Measurements from ENCODE around the gene INHBC. TPM values are rescaled to one million over a fixed set of nuclear protein-coding genes. Genes with fewer than 3 reads are reported as not detected.
"Not testable (repeated sequence)": the region's sequence is repeated elsewhere in the genome, so short reads cannot be mapped to it uniquely, and the experiment has no call there.

The INHBC gene
- total RNA-seq, 2 donors from 2014 or later: not detected

DNA sequence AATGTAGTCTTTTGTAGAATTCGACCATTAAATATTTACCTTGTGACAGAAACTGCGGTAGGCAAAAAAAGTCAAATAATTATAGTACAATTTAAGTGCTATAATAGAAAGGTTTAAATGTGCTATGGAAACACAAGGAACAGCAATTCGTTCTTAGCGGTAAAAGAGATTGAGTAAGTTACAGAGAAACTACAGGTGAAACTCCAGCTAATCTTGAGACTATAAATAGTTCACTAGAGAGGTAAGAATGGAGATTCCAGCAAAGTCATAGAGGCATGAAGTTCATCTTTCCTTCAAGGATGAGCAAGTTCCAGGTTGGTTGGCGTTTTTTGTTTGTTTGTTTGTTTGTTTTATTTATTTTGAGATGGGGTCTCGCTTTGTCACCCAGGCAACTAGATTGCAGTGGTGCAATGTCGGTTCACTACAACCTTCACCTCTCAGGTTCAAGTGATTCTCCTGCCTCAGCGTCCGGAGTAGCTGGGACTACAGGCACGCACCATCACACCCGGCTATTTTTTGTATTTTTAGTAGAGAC is 2.9 kb upstream of the INHBC start:
- Mint-ChIP-seq H3K27me3 (ENCODE audit: low read depth) (no peaks in the 10 kb centered on the region), H3K4me3 (peak overlapping the region; percentile 94 to 97), H3K27ac (peak overlapping the region; percentile 99), H3K4me1 (ENCODE audit: low read depth) (peaks cover 43% of the 10 kb centered on the region), H3K9me3 (no peaks in the 10 kb centered on the region), H3K36me3 (ENCODE audit: insufficient read depth in 2 of 2) (no peaks in the 10 kb centered on the region)
- ATAC-seq (replicated peaks in 1 of 2): no peak
- no peak for DNase-seq

DNA sequence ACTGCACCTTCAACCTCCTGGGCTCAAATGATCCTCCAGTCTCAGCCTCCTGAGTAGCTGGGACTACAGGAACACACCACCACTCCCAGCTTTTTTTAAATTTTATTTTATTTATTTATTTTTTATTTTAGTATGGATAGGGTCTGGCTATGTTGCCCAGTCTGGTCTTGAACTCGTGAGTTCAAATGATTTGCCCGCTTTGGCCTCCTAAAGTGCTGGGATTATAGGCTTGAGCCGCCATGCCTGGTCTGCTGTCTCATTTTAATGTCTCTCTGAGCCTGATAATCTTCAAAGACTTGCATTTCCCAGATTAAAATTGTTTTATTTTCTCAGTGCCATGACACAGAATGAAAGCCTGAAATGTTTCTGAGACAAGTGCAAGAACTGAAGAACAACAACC is 1.2 kb upstream of the INHBC start:
- H3K27me3 Mint-ChIP-seq (ENCODE audit: low read depth): no peaks in the 10 kb centered on the region
- H3K4me1 Mint-ChIP-seq (ENCODE audit: low read depth): peaks cover 34% of the 10 kb centered on the region
- H3K9me3 Mint-ChIP-seq: no peaks in the 10 kb centered on the region
- no peaks in the 10 kb centered on the region for H3K36me3 Mint-ChIP-seq (ENCODE audit: insufficient read depth in 2 of 2)
- DNase-seq: no peak
- no peak overlapping the region for H3K4me3 Mint-ChIP-seq
- no peak for ATAC-seq (replicated peaks in 1 of 2)
- H3K27ac Mint-ChIP-seq: no peak overlapping the region

GRCh38 chr12:57435293-57435692 is 709 bp downstream of the INHBC start:
- Mint-ChIP-seq H3K4me3 (peak overlapping the region; percentile 52 to 70), H3K36me3 (ENCODE audit: insufficient read depth in 2 of 2) (no peaks in the 10 kb centered on the region), H3K9me3 (no peaks in the 10 kb centered on the region), H3K27ac (peak overlapping the region; percentile 61), H3K4me1 (ENCODE audit: low read depth) (peaks cover 22% of the 10 kb centered on the region), H3K27me3 (ENCODE audit: low read depth) (no peaks in the 10 kb centered on the region)
- DNase-seq (no peak), ATAC-seq (replicated peaks in 1 of 2) (peak in 1 of 2 donors; percentile 14)

DNA sequence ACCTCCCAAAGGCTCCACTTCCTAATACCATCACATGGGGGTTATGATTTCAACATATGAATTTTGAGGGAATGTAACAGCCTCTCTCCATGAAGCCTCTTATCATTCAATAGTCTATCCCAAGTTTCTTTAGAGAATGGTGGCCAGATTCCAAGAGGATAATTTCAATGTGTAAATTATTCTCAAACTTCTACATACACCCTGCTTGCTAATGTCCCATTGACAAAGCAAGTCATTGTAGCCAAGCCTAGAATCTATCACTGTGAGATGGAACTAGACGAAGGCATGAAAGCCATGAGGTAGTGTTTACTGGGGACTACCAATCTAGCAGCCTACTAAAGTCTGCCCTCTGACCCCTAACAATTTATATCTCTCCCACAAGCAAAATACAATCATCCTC is 3.8 kb downstream of the INHBC start:
- Mint-ChIP-seq H3K27ac (no peak overlapping the region), H3K4me3 (no peak overlapping the region), H3K36me3 (ENCODE audit: insufficient read depth in 2 of 2) (peaks cover 2 to 9% of the 10 kb centered on the region in 2 donors), H3K27me3 (ENCODE audit: low read depth) (peaks cover 7% of the 10 kb centered on the region), H3K9me3 (peaks cover 2 to 5% of the 10 kb centered on the region in 2 donors), H3K4me1 (ENCODE audit: low read depth) (peaks cover 7% of the 10 kb centered on the region)
- no peak for ATAC-seq (replicated peaks in 1 of 2)
- DNase-seq: no peak

- ATAC-seq (replicated peaks in 1 of 2) (no peak), DNase-seq (no peak)
- peaks cover 2 to 5% of the 10 kb centered on the region in 2 donors for H3K9me3 Mint-ChIP-seq
- H3K36me3 Mint-ChIP-seq (ENCODE audit: insufficient read depth in 2 of 2): peaks cover 2 to 9% of the 10 kb centered on the region in 2 donors
- H3K4me1 Mint-ChIP-seq (ENCODE audit: low read depth): peaks cover 7% of the 10 kb centered on the region
- peaks cover 7% of the 10 kb centered on the region for H3K27me3 Mint-ChIP-seq (ENCODE audit: low read depth)
- H3K27ac Mint-ChIP-seq: no peak overlapping the region
- H3K4me3 Mint-ChIP-seq: no peak overlapping the region
Observed at GRCh38 chr12:57439762-57440266, 5.2 kb downstream of the INHBC start.

GRCh38 chr12:57441393-57441792 is 6.8 kb downstream of the INHBC start:
- H3K4me1 Mint-ChIP-seq (ENCODE audit: low read depth); H3K27ac Mint-ChIP-seq; ATAC-seq (replicated peaks in 1 of 2); H3K9me3 Mint-ChIP-seq; DNase-seq; H3K27me3 Mint-ChIP-seq (ENCODE audit: low read depth); H3K4me3 Mint-ChIP-seq; H3K36me3 Mint-ChIP-seq (ENCODE audit: insufficient read depth in 2 of 2): not testable (repeated sequence)

DNA sequence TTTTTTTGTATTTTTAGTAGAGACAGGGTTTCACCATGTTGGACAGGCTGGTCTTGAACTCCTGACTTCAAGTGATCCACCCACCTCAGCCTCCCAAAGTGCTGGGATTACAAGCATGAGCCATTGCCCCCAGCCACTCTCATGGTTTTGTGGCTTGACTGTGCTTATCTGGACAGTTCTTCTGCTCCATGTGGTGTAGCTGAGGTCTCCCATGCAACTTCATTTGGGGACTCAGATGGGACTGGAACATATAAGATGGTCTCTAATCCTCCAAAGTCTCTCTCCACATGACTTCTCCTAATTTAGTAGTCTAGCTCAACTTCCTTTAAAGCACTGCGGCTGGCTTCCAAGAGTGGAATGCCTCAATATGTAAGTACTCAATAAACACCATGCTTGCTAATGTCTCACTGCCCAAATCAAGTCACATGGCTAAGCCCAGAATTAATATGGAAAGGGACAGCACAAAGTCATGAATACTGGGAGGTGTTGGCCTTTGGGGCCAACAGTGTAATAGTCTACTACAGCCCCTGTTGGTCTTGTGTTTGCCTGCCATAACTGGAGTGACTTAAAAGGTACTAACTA is 7.4 kb downstream of the INHBC start:
- H3K36me3 Mint-ChIP-seq (ENCODE audit: insufficient read depth in 2 of 2): peaks cover 2 to 9% of the 10 kb centered on the region in 2 donors
- peaks cover 7% of the 10 kb centered on the region for H3K27me3 Mint-ChIP-seq (ENCODE audit: low read depth)
- peaks cover 2 to 5% of the 10 kb centered on the region in 2 donors for H3K9me3 Mint-ChIP-seq

GRCh38 chr12:57444337-57444736 is 9.8 kb downstream of the INHBC start:
- not testable (repeated sequence) for DNase-seq; H3K27me3 Mint-ChIP-seq (ENCODE audit: low read depth); H3K27ac Mint-ChIP-seq; H3K36me3 Mint-ChIP-seq (ENCODE audit: insufficient read depth in 2 of 2); H3K4me1 Mint-ChIP-seq (ENCODE audit: low read depth); ATAC-seq (replicated peaks in 1 of 2); H3K4me3 Mint-ChIP-seq; H3K9me3 Mint-ChIP-seq

More for the DNA sequence above, 7.4 kb downstream of the INHBC start:
- Mint-ChIP-seq H3K4me3 (no peak overlapping the region), H3K4me1 (ENCODE audit: low read depth) (no peaks in the 10 kb centered on the region), H3K27ac (no peak overlapping the region)
- no peak for ATAC-seq (replicated peaks in 1 of 2)
- no peak for DNase-seq

DNA sequence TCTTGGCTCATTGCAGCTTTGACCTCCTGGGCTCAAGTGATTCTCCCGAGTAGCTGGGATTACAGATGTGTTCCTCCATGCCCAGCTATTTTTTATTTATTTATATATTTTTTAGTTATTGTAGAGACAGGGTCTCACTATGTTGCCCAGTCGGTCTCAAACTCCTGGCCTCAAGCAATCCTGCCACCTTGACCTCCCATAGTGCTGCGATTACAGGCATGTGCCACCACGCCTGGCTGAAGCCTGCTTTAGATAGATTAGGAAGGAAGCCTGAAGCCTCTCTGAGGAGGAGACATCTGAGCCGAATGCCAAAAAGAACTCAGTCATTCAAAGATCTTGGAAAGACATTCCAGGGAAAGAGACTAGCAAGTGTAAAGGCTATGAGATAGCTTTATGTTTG is 10.2 kb downstream of the INHBC start:
- Mint-ChIP-seq H3K36me3 (ENCODE audit: insufficient read depth in 2 of 2) (peaks cover 2 to 9% of the 10 kb centered on the region in 2 donors), H3K4me3 (no peak overlapping the region), H3K4me1 (ENCODE audit: low read depth) (no peaks in the 10 kb centered on the region), H3K9me3 (peaks cover 2 to 5% of the 10 kb centered on the region in 2 donors), H3K27ac (no peak overlapping the region), H3K27me3 (ENCODE audit: low read depth) (peaks cover 7% of the 10 kb centered on the region)
- DNase-seq (no peak), ATAC-seq (replicated peaks in 1 of 2) (no peak)

DNA sequence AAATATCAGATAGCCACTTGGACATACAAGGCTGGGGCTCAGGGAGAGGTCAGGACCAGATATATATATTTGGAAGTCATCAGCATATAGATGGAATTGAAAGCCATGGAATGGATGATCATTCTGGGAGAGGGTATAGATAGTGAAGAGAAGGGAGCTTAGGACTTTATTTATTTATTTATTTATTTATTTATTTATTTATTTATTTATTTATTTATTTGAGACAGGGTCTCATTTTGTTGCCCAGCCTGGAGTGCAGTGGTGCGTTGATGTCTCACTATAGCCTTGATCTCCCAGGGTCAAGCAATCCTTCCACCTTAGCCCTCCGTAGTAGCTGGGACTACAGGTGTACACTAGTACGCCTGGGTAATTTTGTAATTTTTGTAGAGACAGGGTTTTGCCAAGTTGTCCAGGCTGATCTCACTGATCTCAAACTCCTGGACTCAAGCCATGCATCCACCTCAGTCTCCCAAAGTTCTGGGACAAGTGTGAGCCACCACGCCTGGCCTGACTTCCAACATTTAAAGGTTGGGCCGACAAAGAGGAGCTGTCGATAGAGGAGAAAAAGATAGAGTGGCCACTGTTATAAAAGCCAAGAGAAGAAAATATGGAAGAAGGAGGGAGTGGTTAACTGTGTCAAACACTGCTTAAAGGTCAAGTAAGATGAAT is 11.8 kb downstream of the INHBC start:
- DNase-seq (no peak), ATAC-seq (replicated peaks in 1 of 2) (no peak)
- H3K4me1 Mint-ChIP-seq (ENCODE audit: low read depth): peaks cover 11% of the 10 kb centered on the region
- peaks cover 4 to 6% of the 10 kb centered on the region in 2 donors for H3K36me3 Mint-ChIP-seq (ENCODE audit: insufficient read depth in 2 of 2)
- H3K9me3 Mint-ChIP-seq: peaks cover 0 to 5% of the 10 kb centered on the region in 2 donors
- no peaks in the 10 kb centered on the region for H3K27me3 Mint-ChIP-seq (ENCODE audit: low read depth)
- no peak overlapping the region for H3K27ac Mint-ChIP-seq
- H3K4me3 Mint-ChIP-seq: no peak overlapping the region

- Mint-ChIP-seq H3K4me1 (ENCODE audit: low read depth) (peaks cover 30% of the 10 kb centered on the region), H3K27ac (no peak overlapping the region), H3K27me3 (ENCODE audit: low read depth) (no peaks in the 10 kb centered on the region), H3K36me3 (ENCODE audit: insufficient read depth in 2 of 2) (peaks cover 0 to 1% of the 10 kb centered on the region in 2 donors), H3K4me3 (no peak overlapping the region), H3K9me3 (no peaks in the 10 kb centered on the region)
- ATAC-seq (replicated peaks in 1 of 2) (no peak), DNase-seq (no peak)
Observed at GRCh38 chr12:57448669-57449068, 14.1 kb downstream of the INHBC start.

DNA sequence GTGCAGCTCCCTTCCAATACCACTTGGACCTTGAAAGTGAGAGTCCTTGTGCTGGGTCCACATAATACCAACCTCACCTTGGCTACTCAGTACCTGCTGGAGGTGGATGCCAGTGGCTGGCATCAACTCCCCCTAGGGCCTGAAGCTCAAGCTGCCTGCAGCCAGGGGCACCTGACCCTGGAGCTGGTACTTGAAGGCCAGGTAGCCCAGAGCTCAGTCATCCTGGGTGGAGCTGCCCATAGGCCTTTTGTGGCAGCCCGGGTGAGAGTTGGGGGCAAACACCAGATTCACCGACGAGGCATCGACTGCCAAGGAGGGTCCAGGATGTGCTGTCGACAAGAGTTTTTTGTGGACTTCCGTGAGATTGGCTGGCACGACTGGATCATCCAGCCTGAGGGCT is 14.8 kb downstream of the INHBC start:
- peaks cover 0 to 1% of the 10 kb centered on the region in 2 donors for H3K36me3 Mint-ChIP-seq (ENCODE audit: insufficient read depth in 2 of 2)
- H3K4me3 Mint-ChIP-seq: no peak overlapping the region
- no peaks in the 10 kb centered on the region for H3K27me3 Mint-ChIP-seq (ENCODE audit: low read depth)
- H3K27ac Mint-ChIP-seq: no peak overlapping the region
- DNase-seq (no peak), ATAC-seq (replicated peaks in 1 of 2) (no peak)
- peaks cover 30% of the 10 kb centered on the region for H3K4me1 Mint-ChIP-seq (ENCODE audit: low read depth)
- H3K9me3 Mint-ChIP-seq: no peaks in the 10 kb centered on the region

GRCh38 chr12:57450057-57450456 is 15.5 kb downstream of the INHBC start:
- ATAC-seq (replicated peaks in 1 of 2): no peak
- Mint-ChIP-seq H3K4me3 (no peak overlapping the region), H3K9me3 (no peaks in the 10 kb centered on the region), H3K27me3 (ENCODE audit: low read depth) (no peaks in the 10 kb centered on the region), H3K27ac (no peak overlapping the region), H3K4me1 (ENCODE audit: low read depth) (peaks cover 35% of the 10 kb centered on the region), H3K36me3 (ENCODE audit: insufficient read depth in 2 of 2) (peaks cover 0 to 1% of the 10 kb centered on the region in 2 donors)
- no peak for DNase-seq
